ENCODE data around the gene OGA. TPM values are rescaled to one million over a fixed set of nuclear protein-coding genes. Genes with fewer than 3 reads are reported as not detected.

The OGA gene
- 100 to 1,000 TPM in 1 of 2 donors, 10 to 100 TPM in 1; 87.7 to 125 TPM for total RNA-seq
- long read RNA-seq, donor 1, full-length matches to known transcripts = 5 of 29 reads
- long read RNA-seq, donor 1, partial matches to known transcripts = 13 of 29 reads
- long read RNA-seq, donor 1, other reads (novel, unspliced or antisense) = 11 of 29 reads
- long read RNA-seq, donor 2, partial matches to known transcripts = 8 of 14 reads
- long read RNA-seq, donor 2, other reads (novel, unspliced or antisense) = 3 of 14 reads

GRCh38 chr10:101818119-101818871 lies at the start of gene OGA:
OGA (minus strand) TSS chr10:101818444; CDS start chr10:101818022, 422 bp downstream.
- peak; percentile 99 for DNase-seq (ENCODE audit: low spot score)
- intact Hi-C loops (cut with DNase I) = no loop called here

GRCh38 chr10:101867931-101868330 lies 49.7 kb upstream of the OGA start:
- DNase-seq (ENCODE audit: low spot score) = no peak
- intact Hi-C loops (cut with DNase I) = no loop called here

- no peak for DNase-seq (ENCODE audit: low spot score)
- intact Hi-C loops (cut with DNase I) = no loop called here
Observed at GRCh38 chr10:101859530-101859929, 41.3 kb upstream of the OGA start.

GRCh38 chr10:101858723-101859500 lies 40.7 kb upstream of the OGA start:
- intact Hi-C loops (cut with DNase I) = no loop called here

GRCh38 chr10:101857802-101858476 lies 39.7 kb upstream of the OGA start:
- intact Hi-C loops (cut with DNase I) = no loop called here
- DNase-seq (ENCODE audit: low spot score) = no peak

More at GRCh38 chr10:101858723-101859500, 40.7 kb upstream of the OGA start:
- no peak for DNase-seq (ENCODE audit: low spot score)

GRCh38 chr10:101856626-101857025 lies 38.4 kb upstream of the OGA start:
- intact Hi-C loops (cut with DNase I) = no loop called here
- DNase-seq (ENCODE audit: low spot score) = no peak

- intact Hi-C loops (cut with DNase I) = no loop called here
- DNase-seq (ENCODE audit: low spot score) = no peak
Observed at GRCh38 chr10:101851411-101852116, 33.3 kb upstream of the OGA start.

GRCh38 chr10:101850749-101851148 lies 32.5 kb upstream of the OGA start:
- DNase-seq (ENCODE audit: low spot score) = no peak
- intact Hi-C loops (cut with DNase I) = no loop called here

GRCh38 chr10:101848894-101849351 lies 30.7 kb upstream of the OGA start:
- intact Hi-C loops (cut with DNase I) = loop anchor here in 1 of 2 donors (10.0 kb wide), 2 partner anchors 156 to 516 kb away; no protein-coding TSS in a partner anchor
- no peak for DNase-seq (ENCODE audit: low spot score)

- intact Hi-C loops (cut with DNase I) = loop anchor here in 1 of 2 donors (10.0 kb wide), 2 partner anchors 156 to 516 kb away; no protein-coding TSS in a partner anchor
- DNase-seq (ENCODE audit: low spot score) = no peak
Observed at GRCh38 chr10:101848408-101848807, 30.2 kb upstream of the OGA start.

- intact Hi-C loops (cut with DNase I) = loop anchor here in 1 of 2 donors (10.0 kb wide), 2 partner anchors 159 to 519 kb away; no protein-coding TSS in a partner anchor
- no peak for DNase-seq (ENCODE audit: low spot score)
Observed at GRCh38 chr10:101845893-101846292, 27.6 kb upstream of the OGA start.

- DNase-seq (ENCODE audit: low spot score) = no peak
- intact Hi-C loops (cut with DNase I) = loop anchor here (5.0 to 10.0 kb wide), 3 partner anchors 161 to 521 kb away; no protein-coding TSS in a partner anchor
Observed at GRCh38 chr10:101843032-101844021, 25.1 kb upstream of the OGA start, which contains the start of gene KCNIP2. KCNIP2 (minus strand) TSS chr10:101843800; CDS start chr10:101843568, 232 bp downstream.

GRCh38 chr10:101841826-101842225 lies 23.6 kb upstream of the OGA start:
- no peak for DNase-seq (ENCODE audit: low spot score)
- intact Hi-C loops (cut with DNase I) = loop anchor here (5.0 to 10.0 kb wide), 3 partner anchors 163 to 523 kb away; no protein-coding TSS in a partner anchor

GRCh38 chr10:101840741-101841453 lies 22.7 kb upstream of the OGA start:
- intact Hi-C loops (cut with DNase I) = loop anchor here (5.0 to 10.0 kb wide), 3 partner anchors 164 to 524 kb away; no protein-coding TSS in a partner anchor
- peak; percentile 95 for DNase-seq (ENCODE audit: low spot score)

GRCh38 chr10:101840102-101840684 lies 21.9 kb upstream of the OGA start:
- intact Hi-C loops (cut with DNase I) = loop anchor here (5.0 to 10.0 kb wide), 3 partner anchors 165 to 525 kb away; no protein-coding TSS in a partner anchor

More at GRCh38 chr10:101840102-101840684, 21.9 kb upstream of the OGA start:
- no peak for DNase-seq (ENCODE audit: low spot score)

All from posterior vena cava (tissue), 2 donors.